Smooth muscle cell (in vitro differentiated cells): Measurements from ENCODE around the gene TMEM184B. TPM values are rescaled to one million over a fixed set of nuclear protein-coding genes. Genes with fewer than 3 reads are reported as not detected.
"Not testable (repeated sequence)": the region's sequence is repeated elsewhere in the genome, so short reads cannot be mapped to it uniquely, and the experiment has no call there.

Experiments used
- DNase-seq: peaks from one replicate; lab custom pipeline; 2025; ENCODE audit not compliant: unreplicated experiment; lab: John Stamatoyannopoulos, UW
- H2AFZ ChIP-seq: fragments of 200-600 bp; sonication (generic); 2 replicates; pipeline ENCODE4 v1.6.0; 2016; ENCODE audit warnings: antibody characterized with exemption, low read depth, mild to moderate bottlenecking
- H3F3A ChIP-seq: fragments of 200-600 bp; sonication (generic); 2 replicates; pipeline ENCODE4 v1.6.0; 2017; ENCODE audit warnings: antibody characterized with exemption, low read depth
- H3K27ac ChIP-seq: fragments of 200-600 bp; sonication (generic); 2 replicates; pipeline ENCODE4 v1.5.1; 2016; ENCODE audit warnings: low read depth, mild to moderate bottlenecking
- H3K27me3 ChIP-seq: fragments of 200-600 bp; sonication (generic); 2 replicates; pipeline ENCODE4 v1.6.1; 2016; ENCODE audit warnings: low read depth, mild to moderate bottlenecking
- H3K36me3 ChIP-seq: fragments of 200-600 bp; sonication (generic); 2 replicates; pipeline ENCODE4 v1.5.1; 2016; ENCODE audit warnings: low read depth
- H3K4me1 ChIP-seq: fragments of 200-600 bp; sonication (generic); 2 replicates; pipeline ENCODE4 v1.5.1; 2016; ENCODE audit warnings: low read depth
- H3K4me2 ChIP-seq: fragments of 200-600 bp; sonication (generic); 2 replicates; pipeline ENCODE4 v1.6.0; 2016; ENCODE audit warnings: mild to moderate bottlenecking
- H3K4me3 ChIP-seq: fragments of 200-600 bp; sonication (generic); 2 replicates; pipeline ENCODE4 v1.5.1; 2016; ENCODE audit warnings: mild to moderate bottlenecking
- H3K79me2 ChIP-seq: fragments of 200-600 bp; sonication (generic); 2 replicates; pipeline ENCODE4 v1.6.0; 2016; ENCODE audit warnings: low read depth, mild to moderate bottlenecking
- H3K9ac ChIP-seq: fragments of 200-600 bp; sonication (generic); 2 replicates; pipeline ENCODE4 v1.6.0; 2016; ENCODE audit warnings: low read depth
- H3K9me3 ChIP-seq: fragments of 200-600 bp; sonication (generic); replicated peaks from 2 replicates; pipeline ENCODE4 v1.5.1; 2016; ENCODE audit warnings: low read depth
- H4K20me1 ChIP-seq: fragments of 200-600 bp; sonication (generic); 2 replicates; pipeline ENCODE4 v1.6.0; 2016; ENCODE audit warnings: low read depth
- WGBS: methylation state at CpG from one replicate; pipeline ENCODE4 v1.1.7; 2016; ENCODE audit warnings: low lambda C conversion rate; 5-methylcytosine and 5-hydroxymethylcytosine counted together
- polyA plus RNA-seq: library from polyadenylated mRNA; unstranded; fragments of >200 nt; fragmentation: Nextera tagmentation; extraction: Ambion mirVana; gene quantifications from 2 replicates; pipeline ENCODE4 v1.2.1, GENCODE V29; 2016
- total RNA-seq: library from RNA; depleted of rRNA; stranded (reverse); fragments of >200 nt; gene quantifications from 2 replicates; pipeline ENCODE4 v1.2.3, GENCODE V29; 2014
- TF ChIP-seq, protein P1 (sequence below): fragments of 200-600 bp; sonication (generic); IDR thresholded peaks from 2 replicates; pipeline ENCODE4 v1.5.1; 2017; ENCODE audit warnings: borderline replicate concordance, mild to moderate bottlenecking, antibody characterized with exemption; ENCODE audit not compliant: insufficient read depth, poor library complexity, severe bottlenecking

TMEM184B gene
- total and polyA plus RNA-seq, 2 experiments from 2014 or later: 34.1 to 96.3 TPM

DNA sequence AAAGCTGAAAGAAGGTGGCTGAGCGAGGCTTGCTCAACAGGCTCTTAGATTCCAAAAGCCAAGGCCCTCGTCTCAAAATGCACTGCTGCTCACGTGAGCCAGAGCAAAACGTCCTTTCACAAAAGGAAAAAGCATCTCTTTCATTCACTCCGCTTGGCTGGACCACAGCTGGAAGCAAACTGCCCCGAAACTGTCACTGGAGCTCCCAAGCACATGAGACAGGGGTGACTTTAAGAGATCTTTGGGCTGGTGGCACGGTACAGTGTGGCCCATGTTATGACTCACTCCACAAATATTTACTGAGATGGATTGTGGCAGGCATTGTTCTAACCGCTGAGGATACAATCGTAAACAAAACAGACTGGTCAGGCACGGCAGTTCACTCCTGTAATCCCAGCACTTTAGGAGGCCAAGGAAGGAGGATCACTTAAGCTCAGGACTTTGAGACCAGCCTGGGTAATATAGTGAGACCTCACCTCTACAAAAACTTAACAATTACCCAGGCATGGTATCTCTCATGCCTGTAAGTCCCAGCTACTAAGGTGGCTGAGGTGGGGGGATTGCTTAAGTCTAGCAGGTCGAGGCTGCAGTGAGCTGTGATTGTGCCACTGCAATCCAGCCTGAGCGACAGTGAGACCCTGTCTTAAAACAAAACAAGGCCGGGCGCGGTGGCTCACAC, 94.7 kb downstream of the TMEM184B start:
- 39% methylated on average over 15 of the region's 15 CpGs for WGBS
- Histone ChIP-seq H4K20me1 (no peaks in the 10 kb centered on the region), H3K9me3 (no peaks in the 10 kb centered on the region), H3K4me3 (no peak overlapping the region), H3K9ac (peak overlapping the region; percentile 60), H3K4me2 (peak overlapping the region; percentile 27), H2AFZ (no peak overlapping the region), H3K79me2 (no peaks in the 10 kb centered on the region), H3K27ac (peak overlapping the region; percentile 99), H3K27me3 (no peaks in the 10 kb centered on the region), H3K36me3 (no peaks in the 10 kb centered on the region), H3F3A (peaks cover 14% of the 10 kb centered on the region), H3K4me1 (peaks cover 18% of the 10 kb centered on the region)
- TF ChIP-seq, protein P1, sequence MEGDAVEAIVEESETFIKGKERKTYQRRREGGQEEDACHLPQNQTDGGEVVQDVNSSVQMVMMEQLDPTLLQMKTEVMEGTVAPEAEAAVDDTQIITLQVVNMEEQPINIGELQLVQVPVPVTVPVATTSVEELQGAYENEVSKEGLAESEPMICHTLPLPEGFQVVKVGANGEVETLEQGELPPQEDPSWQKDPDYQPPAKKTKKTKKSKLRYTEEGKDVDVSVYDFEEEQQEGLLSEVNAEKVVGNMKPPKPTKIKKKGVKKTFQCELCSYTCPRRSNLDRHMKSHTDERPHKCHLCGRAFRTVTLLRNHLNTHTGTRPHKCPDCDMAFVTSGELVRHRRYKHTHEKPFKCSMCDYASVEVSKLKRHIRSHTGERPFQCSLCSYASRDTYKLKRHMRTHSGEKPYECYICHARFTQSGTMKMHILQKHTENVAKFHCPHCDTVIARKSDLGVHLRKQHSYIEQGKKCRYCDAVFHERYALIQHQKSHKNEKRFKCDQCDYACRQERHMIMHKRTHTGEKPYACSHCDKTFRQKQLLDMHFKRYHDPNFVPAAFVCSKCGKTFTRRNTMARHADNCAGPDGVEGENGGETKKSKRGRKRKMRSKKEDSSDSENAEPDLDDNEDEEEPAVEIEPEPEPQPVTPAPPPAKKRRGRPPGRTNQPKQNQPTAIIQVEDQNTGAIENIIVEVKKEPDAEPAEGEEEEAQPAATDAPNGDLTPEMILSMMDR: no peak
- no peak for DNase-seq

DNA sequence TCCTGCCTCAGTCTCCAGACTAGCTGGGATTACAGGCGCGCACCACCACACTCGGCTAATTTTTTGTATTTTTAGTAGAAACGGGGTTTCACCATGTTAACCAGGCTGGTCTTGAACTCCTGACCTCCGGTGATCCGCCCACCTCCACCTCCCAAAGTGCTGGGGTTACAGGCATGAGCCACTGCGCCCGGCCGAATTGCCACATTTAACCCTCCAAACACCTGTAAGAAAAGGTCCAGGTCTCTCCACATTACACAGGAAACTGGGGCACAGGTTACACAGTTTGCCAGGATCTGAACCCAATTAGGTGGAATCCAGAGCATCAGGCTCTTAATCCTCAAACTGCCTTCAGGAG, 95.3 kb downstream of the TMEM184B start:
- H3K4me3 ChIP-seq, H3K9me3 ChIP-seq, H2AFZ ChIP-seq, H3K27me3 ChIP-seq, H3K79me2 ChIP-seq, H3K36me3 ChIP-seq, DNase-seq, H4K20me1 ChIP-seq: not testable (repeated sequence)
- peak overlapping the region; percentile 27 for H3K4me2 ChIP-seq
- 84% methylated on average over 9 of the region's 9 CpGs for WGBS
- peak overlapping the region; percentile 99 for H3K27ac ChIP-seq
- H3F3A ChIP-seq: peaks cover 14% of the 10 kb centered on the region
- peaks cover 18% of the 10 kb centered on the region for H3K4me1 ChIP-seq
- peak overlapping the region; percentile 60 for H3K9ac ChIP-seq

DNA sequence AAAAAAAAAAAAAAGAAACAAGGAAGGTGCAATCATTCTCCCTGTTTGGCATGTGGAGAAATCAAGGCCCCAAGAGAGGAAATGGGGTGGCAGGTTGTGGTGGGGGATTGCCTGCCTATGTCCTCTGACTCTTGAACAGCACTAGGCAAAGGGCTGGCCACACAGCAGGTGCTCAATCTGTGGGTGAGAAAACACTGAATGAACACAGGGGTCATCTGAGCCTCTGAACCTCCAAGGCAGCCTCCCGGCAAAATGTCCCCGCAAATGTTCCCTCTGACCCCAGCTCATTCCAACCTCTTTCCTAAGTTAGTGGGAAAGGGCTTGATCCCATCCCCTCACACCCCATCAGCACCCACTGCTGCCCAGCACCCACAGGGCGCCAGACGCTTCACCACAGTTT, 95.8 kb downstream of the TMEM184B start:
- Histone ChIP-seq H3K4me3 (no peak overlapping the region), H3K79me2 (no peaks in the 10 kb centered on the region), H3K4me2 (no peak overlapping the region), H2AFZ (no peak overlapping the region), H3K27me3 (no peaks in the 10 kb centered on the region), H3K4me1 (peaks cover 18% of the 10 kb centered on the region), H3K27ac (no peak overlapping the region), H3K9ac (no peak overlapping the region), H4K20me1 (no peaks in the 10 kb centered on the region), H3F3A (peaks cover 14% of the 10 kb centered on the region), H3K36me3 (no peaks in the 10 kb centered on the region), H3K9me3 (no peaks in the 10 kb centered on the region)
- WGBS: 94% methylated on average over 4 of the region's 4 CpGs
- TF ChIP-seq, protein P1: no peak
- DNase-seq: no peak

DNA sequence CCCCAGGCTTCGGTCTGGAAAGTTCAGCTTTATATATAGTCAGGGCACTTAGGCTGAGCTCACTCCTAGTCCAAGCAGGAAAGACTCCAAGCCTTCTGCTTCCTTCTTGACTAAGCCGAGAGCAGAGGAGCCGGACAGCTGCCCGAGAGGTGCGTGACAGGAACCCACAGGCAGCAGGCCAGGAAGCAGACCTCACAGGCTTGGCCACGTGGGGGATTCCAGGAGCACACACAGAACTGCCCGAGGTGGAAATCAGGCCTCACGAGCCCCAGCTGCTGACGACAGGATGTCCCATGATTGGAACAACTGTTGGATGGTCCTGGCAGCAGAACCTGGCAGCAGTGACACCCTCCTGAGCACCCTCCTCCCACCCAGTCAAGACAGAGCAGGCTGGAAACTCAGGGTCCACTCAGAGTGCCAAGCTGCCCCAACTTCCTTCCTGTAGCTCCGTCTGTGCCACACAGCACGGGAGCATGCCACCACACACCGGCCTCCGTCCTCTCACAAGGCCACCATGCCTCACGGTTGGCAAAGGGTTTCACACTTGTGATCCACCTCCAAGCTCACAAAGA, 96.6 kb downstream of the TMEM184B start:
- Histone ChIP-seq H3K9ac (no peak overlapping the region), H3K27ac (no peak overlapping the region), H3K4me2 (no peak overlapping the region), H3F3A (peaks cover 12% of the 10 kb centered on the region), H3K36me3 (no peaks in the 10 kb centered on the region), H3K4me3 (no peak overlapping the region), H3K9me3 (no peaks in the 10 kb centered on the region), H2AFZ (no peak overlapping the region), H4K20me1 (no peaks in the 10 kb centered on the region), H3K27me3 (no peaks in the 10 kb centered on the region), H3K79me2 (no peaks in the 10 kb centered on the region), H3K4me1 (peaks cover 18% of the 10 kb centered on the region)
- no peak for DNase-seq
- WGBS: 79% methylated on average over 13 of the region's 14 CpGs
- TF ChIP-seq, protein P1: no peak
